Superior temporal gyrus (tissue), 1 donor: ENCODE measurements around the gene TXNDC5.
"Not testable (repeated sequence)": the region's sequence is repeated elsewhere in the genome, so short reads cannot be mapped to it uniquely, and the experiment has no call there.

Experiments used
- DNase-seq: peaks from one replicate; pipeline ENCODE4 v3.0.0-alpha.2; 2016; ENCODE audit errors: extremely low spot score

TXNDC5 gene

DNA sequence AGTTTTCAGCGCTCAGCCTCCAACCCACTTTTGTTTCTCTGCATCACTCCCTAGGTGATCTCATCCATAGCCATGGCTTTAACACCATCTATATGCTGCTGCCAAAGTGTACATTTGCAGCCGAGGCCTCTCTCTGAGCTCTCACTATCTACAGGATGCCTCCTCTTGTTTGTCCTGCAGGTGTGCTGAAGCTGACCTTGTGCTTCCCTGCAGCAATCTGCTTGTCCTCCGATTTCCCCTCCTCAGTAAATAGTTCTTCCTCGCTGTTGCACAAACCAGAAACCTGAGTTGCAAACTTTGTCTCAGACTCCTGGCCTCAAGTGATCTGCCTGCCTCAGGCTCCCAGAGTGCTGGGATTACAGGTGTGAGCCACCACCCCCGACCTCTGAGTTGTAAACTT lies 3.7 kb upstream of the TXNDC5 start:
- DNase-seq: no peak

DNA sequence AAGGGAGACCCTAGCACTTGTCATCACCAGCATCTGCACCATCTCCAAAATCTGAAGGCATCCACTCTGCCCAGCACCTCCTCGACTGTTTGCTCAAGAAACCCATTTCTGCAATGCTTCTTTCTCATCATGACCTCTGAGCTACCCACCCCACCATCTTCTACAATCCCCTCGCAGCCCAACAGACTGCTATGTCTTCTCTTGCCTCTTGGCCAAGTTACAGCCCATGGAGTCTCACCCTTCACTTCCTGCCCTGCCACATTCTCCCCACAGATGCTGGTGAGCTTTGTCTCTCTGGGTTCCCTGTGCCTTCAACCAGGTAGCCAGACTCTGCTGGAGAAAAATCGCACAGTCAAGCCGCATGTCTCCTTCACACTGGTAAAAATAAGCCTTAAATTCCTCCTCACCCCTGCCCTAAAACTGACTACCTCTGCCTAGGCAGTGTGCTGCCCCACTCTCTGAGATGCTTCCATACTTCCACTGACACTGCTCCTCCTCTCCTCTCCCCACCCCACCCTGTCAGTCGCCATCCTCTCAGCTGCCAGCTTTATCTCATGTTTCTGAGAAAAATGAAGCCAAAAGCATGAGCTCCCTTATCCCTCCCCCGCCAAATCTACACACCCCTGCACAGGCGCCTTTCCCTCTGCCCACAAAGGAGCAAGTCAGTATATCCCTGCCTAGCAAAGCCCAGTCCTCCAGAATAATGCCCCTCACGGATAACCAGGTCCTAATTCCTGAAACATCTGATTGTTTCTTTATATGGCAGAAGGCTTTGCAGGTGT lies 2.3 kb upstream of the TXNDC5 start:
- no peak for DNase-seq

DNA sequence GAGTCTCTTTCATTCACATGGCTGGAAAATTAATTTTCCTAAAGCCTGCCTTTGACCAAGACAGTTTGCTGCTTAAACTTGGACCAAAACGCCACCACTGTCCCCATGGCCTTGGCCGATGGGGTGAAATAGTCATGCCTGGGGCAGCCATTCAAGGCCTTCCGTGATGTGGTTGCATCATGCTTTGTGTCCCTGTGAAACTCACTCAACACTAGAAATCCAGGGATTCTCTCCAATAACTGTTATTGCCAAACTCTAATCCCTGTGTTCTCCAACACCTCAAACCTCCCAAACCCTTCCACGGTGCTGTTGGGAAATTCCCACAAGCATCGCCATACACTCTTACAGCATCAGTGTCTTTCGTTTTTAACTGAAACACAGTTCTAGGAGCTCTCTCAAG lies 1.4 kb upstream of the TXNDC5 start:
- no peak for DNase-seq

DNA sequence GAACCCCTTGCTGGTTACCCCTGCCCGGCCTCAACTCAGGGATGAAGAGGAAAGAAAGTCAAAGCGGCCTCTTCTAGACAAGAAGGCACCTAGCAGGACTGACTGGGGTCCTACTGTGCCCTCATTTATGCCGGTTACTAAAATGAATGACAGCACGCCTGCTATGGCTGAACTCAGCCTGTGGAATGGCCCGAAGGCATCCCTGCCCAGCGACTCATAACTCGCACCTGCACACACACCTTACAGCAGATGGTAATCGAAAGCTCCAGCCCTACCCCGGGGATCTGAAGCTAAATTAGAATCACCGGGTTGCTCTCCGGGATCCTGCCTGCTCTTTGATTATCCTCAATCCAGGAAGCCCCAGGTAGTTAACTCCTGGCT lies 747 bp upstream of the TXNDC5 start:
- no peak for DNase-seq

DNA sequence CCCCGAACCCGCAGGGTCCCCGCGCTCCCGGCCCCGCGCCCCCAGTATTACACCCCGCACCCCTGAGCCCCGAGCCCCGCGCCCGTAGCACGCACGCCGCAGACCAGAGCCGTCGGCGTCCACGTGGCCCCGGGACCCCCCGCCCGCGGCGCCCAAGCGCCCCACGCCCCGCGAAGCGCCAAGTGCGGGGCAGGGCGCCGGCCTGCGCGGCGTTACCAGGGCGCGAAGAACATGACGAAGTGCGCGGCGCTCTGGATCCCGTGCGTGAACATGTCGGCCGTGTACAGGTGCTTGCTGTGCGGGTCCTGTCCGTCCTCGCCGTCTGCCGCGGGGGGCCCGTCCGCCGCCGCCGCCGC lies 312 bp downstream of the TXNDC5 start:
- no peak for DNase-seq

DNA sequence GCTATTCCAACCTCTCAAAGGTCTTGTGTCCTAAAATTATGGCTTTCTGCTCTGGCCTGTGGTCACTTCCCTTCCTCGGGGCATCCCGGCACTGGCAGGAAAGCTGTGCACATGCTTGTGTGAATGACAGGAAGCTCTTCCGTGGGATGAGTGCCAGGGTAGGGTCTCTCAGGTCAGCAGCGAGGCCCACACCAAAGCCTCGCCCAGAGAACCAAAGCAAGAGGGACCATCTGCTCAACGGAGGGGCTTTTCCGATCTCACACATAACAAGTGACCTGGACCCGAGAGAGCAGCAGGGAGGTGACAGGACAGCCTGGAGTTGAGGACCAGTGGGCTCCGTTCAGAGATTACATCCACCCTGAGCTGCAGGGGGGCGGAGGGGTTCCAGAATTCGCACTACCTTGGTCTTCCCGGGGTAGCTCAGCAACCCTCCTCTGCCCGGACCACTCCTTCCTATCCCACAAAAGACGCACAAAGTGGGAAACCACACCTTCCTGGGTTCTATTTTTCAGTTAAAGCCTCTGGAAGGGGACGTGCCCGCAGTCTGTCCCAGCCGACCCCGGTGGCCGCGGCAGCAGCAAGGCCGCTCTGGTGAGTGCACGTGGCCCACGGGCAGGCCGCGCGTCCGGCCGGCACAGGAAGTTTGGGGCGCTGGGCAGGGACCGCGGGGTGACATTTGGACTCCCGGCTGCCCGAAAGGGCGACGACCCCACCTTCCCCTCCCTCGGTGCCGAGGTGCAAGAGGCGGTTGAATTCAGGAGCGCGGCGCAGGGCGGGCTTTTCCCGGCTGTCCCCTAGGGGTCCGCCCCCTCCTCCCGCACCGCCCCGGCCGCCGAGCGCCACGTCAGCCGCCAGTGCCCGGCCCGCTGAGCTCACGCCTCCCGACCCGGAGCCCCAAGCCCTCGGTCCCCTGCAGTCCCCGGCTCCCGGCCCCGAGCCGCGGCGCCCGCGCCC lies 988 bp downstream of the TXNDC5 start:
- DNase-seq: no peak

DNA sequence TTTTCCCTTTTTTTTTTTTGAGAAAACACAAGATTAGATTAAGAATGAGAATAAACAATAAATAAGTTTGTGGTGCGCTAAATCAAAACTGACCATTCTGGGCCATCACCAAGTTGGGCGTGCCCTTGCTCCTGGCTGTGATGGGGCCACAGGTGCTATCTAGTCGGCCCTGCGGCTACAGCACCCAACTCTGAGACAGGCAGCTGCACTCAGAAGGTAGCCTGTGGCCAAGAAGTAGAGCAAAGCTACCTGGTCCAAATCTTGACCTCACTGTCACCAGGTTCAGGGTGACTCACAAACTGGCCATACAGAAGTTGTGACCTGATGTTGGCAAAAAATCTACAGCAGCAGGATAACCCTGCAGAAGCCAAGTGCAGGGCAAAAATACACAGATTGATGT lies 3.4 kb downstream of the TXNDC5 start:
- no peak for DNase-seq

DNA sequence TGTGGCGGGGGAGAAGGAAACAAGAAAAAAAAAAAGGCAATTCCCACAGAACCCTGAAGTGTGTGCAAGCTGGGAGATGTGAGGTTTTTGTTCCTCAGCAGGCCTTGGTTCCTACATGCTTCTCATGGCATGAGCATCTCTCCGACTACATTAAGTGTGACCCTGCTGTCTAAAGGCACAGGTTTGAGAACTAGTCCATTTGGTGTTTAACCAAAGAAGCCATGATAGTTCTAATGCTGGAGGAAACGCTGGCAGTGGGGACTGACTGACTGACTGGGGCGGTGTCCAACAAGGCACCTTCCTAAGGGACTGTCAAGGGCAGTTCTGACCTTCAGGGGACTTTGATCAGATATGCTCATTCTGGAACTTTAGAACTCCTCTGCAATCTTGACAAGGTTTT lies 3.8 kb downstream of the TXNDC5 start:
- no peak for DNase-seq

DNA sequence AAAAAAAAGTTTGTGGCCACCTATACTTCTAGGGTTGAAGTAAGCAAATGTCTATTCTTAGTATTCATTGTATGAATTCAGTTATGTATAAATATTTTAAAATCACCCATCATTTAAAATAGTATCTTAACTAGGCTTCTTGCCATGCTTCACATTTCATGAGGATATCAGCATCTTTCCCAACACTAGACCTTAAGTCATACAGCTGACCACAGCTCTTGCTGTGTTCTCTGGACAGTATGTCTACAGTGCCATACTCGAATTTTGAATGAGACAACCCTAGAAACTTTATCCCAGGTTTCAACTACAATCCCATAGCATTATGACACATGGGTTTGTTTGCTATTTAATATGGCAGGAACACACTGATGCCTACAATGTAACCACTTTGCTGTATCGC lies 5.2 kb downstream of the TXNDC5 start:
- no peak for DNase-seq

DNA sequence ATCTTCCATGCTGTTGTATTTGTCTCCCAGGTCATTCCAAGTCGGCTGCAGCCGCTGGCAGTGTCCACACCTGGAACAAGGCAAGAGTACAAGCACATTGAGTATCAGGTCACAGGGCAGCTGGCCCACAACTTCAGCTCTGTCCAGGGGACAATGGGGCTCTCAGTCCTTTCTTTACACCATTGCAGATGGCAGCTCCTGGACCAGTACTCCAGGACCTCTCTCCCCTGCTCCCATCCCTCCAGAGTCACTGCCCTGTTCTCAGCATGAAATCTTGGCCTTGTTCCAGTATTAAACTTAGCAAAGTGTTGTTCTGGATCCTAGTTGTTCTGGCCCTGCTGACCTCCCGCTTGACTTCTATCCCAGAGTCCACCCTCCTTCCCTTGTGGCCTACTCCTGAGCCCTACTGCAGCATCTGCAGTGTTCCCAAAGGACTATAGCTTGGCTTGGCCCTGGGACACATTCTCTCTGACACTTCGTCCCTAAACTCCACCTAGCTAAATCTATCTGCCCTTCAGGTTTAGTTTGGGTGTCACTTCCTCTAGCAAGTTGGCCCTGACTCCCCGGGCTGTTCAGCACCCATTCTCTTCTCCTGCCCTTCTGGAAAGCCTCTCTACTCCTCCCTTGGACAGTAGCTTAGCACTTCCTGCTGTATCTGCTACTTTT lies 5.8 kb downstream of the TXNDC5 start:
- DNase-seq: no peak

DNA sequence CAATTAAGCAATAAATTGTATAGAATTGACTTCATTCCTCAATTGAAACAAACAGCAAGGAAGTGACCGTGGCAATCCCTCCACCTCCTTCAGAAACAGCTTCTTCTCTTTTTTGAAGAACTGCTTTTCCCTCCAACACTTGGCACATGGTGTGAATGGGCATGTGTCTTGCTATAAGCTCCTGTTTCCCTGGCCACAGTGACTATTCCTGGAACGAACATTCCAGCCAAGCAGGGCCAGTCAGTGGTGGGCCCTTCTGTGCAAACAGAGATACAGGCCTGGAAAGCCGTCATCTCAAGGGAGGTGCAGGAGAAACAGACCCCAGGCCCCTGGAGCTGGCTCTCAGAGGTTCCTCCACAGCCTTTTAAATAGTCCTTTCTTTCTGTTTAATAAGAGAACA lies 6.9 kb downstream of the TXNDC5 start:
- no peak for DNase-seq

DNA sequence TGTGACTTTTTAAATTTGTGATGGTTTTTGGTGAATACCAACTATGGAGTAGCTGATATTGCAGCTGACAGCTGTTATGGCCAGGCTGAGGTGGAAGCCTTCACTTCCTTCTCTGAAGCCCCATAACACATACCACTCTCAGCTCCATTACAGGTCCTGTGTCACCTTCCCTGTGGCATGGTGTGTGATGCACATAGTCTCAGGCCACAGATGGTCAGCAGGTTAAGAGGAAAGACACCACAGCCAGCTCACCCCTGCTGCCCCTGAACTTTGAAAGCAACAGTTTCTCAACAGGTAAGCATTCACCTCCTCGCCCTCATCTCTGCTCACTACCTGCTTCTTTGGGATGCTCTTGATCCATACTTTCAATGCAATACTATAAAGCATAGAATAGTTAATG lies 7.7 kb downstream of the TXNDC5 start:
- no peak for DNase-seq

DNA sequence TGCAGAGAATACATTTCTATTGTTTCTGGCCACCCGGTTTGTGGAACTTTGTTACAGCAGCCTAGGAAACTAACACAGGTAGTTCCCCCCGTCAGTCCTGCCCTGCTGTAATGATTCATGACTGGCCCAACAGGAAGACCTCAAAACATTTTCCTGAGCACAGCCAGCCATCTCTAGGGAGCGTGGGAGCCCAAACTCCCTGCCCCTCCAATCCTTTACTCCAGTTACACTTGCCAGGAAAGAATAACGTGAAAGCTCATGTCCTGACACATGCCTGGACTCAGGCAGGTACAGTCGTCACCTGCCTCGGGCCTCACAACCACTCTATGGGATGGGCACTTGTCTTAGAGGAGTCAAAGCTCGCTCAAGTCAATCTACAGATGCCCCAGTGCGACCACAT lies 8.4 kb downstream of the TXNDC5 start:
- DNase-seq: no peak

DNA sequence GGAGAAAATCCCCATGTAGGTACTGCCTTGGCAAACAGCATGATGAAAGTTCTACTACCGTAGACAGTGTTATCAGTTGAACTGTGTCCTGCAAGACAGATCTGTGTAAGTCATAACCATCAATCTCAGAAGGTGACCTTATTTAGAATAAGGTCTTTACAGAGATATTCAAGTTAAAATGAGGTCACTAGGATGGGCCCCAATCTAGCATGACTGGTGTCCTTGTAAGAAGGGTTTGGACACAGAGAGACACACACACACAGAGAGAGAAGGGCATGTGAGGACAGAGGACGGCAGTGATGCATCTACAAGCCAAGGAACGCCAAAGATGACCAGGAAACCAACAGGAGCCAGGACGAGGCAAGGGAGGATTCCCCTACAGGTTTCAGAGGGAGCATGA lies 8.8 kb downstream of the TXNDC5 start:
- DNase-seq: no peak

DNA sequence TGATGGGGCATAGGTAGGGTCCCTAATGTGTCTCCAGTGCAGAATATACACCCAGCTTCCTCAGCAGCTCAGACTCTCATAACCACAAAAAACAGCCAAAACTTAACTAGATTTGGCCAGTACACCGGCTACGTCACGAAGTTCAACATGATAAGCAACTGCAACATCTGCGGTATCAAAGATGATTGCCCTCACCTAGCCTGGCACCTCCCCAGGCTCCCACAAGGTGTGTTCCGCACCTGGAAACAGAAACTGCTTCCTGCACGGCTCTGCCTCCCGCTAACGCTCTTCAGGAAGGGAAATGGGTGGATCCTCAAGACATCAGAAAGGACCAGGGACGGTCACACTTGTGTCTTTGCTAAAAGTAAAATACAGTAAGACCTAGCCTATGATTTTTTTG lies 9.5 kb downstream of the TXNDC5 start:
- no peak for DNase-seq

DNA sequence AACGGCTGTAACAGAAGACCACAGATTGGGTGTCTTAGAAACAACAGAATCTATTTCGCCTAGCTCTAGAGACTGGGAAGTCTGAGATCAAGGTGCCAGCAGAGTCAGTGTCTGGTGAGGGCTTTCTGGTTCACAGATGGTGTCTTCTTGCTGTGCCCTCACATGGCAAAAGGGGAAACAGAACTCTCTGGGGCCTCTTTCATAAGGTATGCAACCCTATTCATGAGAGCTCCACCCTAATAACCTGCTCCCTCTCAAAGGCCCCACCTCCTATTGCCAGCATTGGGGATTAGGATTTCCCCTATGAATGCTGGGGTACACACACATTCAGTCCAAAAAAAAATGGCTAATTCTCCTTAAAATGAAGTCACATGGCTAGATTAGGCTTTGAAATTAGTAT lies 10.0 kb downstream of the TXNDC5 start:
- DNase-seq: no peak

DNA sequence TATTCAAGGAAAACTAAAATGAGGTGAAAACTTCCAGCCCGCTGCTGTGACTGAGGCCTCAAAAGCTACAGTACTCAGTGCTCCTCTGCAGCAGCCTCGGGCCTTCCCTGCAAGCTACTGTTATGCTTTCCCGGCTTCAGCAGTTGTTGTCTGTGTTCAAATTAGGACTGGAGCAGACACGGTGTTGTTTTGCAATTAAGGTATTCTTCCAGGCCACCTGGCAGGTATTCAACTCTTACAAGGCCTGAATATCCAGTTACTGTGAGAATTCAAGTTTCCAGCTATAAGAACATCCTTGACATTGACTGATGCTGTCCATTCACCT lies 10.7 kb downstream of the TXNDC5 start:
- no peak for DNase-seq

DNA sequence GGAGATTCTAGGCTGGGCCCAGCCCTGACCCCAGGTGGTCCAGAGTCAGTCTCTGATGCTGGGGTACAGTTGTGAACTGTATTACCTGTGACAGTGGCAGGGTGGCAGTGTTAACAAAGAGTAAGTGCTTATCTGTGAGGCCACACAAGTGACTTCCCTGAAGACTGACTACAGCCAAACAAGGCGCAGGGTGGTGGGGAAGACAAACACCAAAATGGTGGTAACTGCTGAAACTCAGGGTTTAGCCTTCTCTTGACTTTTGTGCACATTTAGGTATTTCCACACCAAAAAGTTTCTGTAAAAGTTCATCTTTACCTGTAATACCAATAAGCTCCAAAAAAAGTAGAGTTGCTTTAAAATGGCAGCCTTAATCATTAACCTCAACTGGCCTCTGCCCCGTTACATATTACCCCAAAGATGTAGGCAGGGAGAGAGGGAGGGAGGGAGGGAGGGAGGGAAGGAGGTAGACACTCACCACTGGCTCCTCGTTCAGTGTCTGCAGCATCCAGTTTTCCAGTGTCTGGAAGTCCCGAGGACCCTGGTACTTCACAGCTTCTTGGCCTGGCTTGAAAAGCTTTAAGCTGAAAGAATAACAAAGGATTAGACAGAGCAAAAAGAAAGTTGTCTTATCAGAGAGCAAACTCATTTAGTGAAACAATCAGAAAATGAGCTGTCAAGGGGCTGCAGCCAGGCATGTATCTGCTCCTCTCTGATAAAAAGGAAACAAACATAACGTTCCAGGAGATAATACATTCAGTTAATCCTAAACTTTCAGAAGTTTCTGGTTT lies 11.3 kb downstream of the TXNDC5 start:
- DNase-seq: no peak

DNA sequence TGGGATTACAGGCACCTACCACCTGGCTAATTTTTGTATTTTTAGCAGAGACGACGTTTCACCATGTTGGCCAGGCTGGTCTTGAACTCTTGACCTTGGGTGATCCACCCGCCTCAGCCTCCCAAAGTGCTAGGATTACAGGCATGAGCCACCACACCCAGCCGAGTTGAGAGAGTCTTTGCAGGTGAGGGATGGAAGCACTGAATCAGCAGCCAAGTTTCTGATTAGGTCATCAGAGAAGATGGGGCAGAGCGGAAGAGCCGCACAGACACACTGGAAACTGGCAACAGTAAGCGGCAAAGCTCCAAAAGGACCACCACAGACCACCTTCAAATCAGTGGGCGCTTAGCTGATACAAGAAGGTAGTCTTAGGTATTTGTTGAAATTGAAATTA lies 12.4 kb downstream of the TXNDC5 start:
- not testable (repeated sequence) for DNase-seq

DNA sequence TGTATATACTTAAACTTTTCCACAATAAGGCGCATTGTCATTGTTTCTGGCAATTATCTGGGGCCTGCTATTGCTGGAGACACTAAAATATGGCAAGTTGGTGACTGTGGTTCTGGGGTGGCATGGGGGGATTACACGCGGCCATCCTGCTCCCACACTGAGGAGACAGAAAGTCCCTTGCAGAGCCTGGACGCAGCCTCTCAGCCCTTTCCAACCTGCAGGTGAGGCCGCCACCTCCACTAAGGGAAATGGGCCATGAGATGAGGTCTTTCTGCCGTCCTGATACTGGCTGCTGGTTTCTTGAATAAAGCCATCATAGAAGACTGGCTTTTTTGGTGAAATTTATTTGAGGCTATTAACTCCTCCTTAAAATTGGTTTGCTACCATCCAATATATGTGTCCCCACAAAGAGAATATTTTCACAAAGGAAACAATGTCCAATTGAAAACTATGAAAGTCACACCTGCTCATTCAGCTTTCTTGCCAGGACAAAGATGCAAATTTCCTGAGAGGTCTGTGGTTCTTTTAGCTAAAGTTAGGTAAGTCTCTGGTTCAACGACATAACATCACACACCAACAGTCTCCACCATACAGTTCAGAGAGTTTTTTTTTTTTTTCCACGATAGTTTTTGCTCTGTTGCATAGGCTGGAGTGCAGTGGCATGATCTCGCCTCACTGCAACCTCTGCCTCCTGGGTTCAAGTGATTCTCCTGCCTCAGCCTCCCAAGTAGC lies 13.0 kb downstream of the TXNDC5 start:
- no peak for DNase-seq

DNA sequence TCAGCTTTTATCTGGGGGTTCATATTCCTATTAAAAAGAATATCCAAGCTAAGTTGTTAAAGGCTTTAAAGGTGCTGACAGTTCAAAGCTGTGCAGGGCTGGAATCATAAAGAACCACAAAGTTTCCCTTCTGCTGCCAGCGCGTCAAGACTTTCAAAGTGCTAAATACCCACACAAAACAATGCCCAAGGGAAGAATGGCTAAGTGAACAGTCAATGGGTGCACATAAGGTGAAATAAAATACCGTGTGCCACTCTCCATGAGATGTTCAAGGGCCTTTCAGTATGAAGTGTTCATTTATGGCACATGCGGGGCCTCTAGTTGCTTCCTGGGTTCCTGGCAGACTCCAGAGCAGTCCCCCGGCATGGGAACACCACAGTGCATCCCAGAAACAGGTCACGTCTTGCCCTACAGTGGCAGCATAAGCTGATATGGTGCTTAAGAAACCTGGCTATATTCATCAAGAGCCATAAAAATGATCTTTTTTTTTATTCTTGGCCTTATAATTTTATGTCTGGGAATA lies 14.1 kb downstream of the TXNDC5 start:
- DNase-seq: no peak
